Loucy (cell line): ENCODE data around the gene IGFBPL1.

Experiments used
- EZH2phosphoT487 ChIP-seq: fragments of 200-600 bp; IDR thresholded peaks from 2 replicates; pipeline ENCODE4 v1.6.1; 2018; ENCODE audit warnings: antibody characterized with exemption, mild to moderate bottlenecking, moderate library complexity, borderline replicate concordance
- TF ChIP-seq, protein P1 (sequence below): fragments of 200-600 bp; sonication (generic); conservative IDR thresholded peaks from 2 replicates; pipeline ENCODE4 v1.5.1; 2014; ENCODE audit warnings: mild to moderate bottlenecking, antibody characterized with exemption, low read length

- TF ChIP-seq EZH2phosphoT487, result no peak
- TF ChIP-seq, protein P1, sequence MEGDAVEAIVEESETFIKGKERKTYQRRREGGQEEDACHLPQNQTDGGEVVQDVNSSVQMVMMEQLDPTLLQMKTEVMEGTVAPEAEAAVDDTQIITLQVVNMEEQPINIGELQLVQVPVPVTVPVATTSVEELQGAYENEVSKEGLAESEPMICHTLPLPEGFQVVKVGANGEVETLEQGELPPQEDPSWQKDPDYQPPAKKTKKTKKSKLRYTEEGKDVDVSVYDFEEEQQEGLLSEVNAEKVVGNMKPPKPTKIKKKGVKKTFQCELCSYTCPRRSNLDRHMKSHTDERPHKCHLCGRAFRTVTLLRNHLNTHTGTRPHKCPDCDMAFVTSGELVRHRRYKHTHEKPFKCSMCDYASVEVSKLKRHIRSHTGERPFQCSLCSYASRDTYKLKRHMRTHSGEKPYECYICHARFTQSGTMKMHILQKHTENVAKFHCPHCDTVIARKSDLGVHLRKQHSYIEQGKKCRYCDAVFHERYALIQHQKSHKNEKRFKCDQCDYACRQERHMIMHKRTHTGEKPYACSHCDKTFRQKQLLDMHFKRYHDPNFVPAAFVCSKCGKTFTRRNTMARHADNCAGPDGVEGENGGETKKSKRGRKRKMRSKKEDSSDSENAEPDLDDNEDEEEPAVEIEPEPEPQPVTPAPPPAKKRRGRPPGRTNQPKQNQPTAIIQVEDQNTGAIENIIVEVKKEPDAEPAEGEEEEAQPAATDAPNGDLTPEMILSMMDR, result no peak
Measured at GRCh38 chr9:38439916-38440301, 15.7 kb upstream of the IGFBPL1 start.
